Central memory CD8-positive, alpha-beta T cell (primary cell): ENCODE results near the gene USB1.

Source experiments
- ATAC-seq: fragments of 150-1000 bp; cut with Tn5 transposase; replicated peaks from 2 replicates; pipeline ENCODE4 v1.10.0; 2022; ENCODE audit warnings: mild to moderate bottlenecking, moderate FRiP score, moderate number of reproducible peaks; ENCODE audit not compliant: poor library complexity, severe bottlenecking; ENCODE audit errors: extremely low read depth
- DNase-seq, 2 donors: peaks; one replicate each; pipeline ENCODE4 v3.0.0; 2021; ENCODE audit warnings: low spot score in 2 of 2
- H3K27ac Mint-ChIP-seq: one replicate; pipeline ENCODE4 v1.8.0; 2022; ENCODE audit warnings: low read depth, mild to moderate bottlenecking, moderate library complexity, mixed read lengths
- H3K27me3 Mint-ChIP-seq: one replicate; pipeline ENCODE4 v1.8.0; 2022; ENCODE audit warnings: mixed read lengths
- H3K36me3 Mint-ChIP-seq: one replicate; pipeline ENCODE4 v1.8.0; 2022; ENCODE audit warnings: mild to moderate bottlenecking, moderate library complexity, mixed read lengths; ENCODE audit not compliant: insufficient read depth
- H3K4me1 Mint-ChIP-seq: one replicate; pipeline ENCODE4 v1.8.0; 2022; ENCODE audit warnings: mixed read lengths
- H3K4me3 Mint-ChIP-seq: one replicate; pipeline ENCODE4 v1.8.0; 2022; ENCODE audit warnings: mild to moderate bottlenecking, moderate library complexity, mixed read lengths
- H3K9me3 Mint-ChIP-seq: one replicate; pipeline ENCODE4 v1.8.0; 2022; ENCODE audit warnings: mixed read lengths

Gene USB1

GRCh38 chr16:58046936-58047335 lies 45.7 kb downstream of the USB1 start:
- Mint-ChIP-seq H3K27ac (no peak overlapping the region), H3K9me3 (no peaks in the 10 kb centered on the region), H3K27me3 (peaks cover 17% of the 10 kb centered on the region), H3K36me3 (no peaks in the 10 kb centered on the region), H3K4me3 (no peak overlapping the region), H3K4me1 (no peaks in the 10 kb centered on the region)
- ATAC-seq (no peak), DNase-seq (no peak)

- Mint-ChIP-seq H3K9me3 (no peaks in the 10 kb centered on the region), H3K4me1 (no peaks in the 10 kb centered on the region), H3K27ac (no peak overlapping the region), H3K27me3 (peaks cover 17% of the 10 kb centered on the region), H3K4me3 (no peak overlapping the region), H3K36me3 (no peaks in the 10 kb centered on the region)
- ATAC-seq (no peak), DNase-seq (no peak)
These were observed 46.5 kb downstream of the USB1 start for GRCh38 chr16:58047557-58048348.

GRCh38 chr16:58048494-58049231 lies 47.5 kb downstream of the USB1 start:
- H3K4me3 Mint-ChIP-seq: no peak overlapping the region
- H3K9me3 Mint-ChIP-seq: no peaks in the 10 kb centered on the region
- no peaks in the 10 kb centered on the region for H3K4me1 Mint-ChIP-seq
- ATAC-seq: no peak
- H3K36me3 Mint-ChIP-seq: no peaks in the 10 kb centered on the region
- peaks cover 17% of the 10 kb centered on the region for H3K27me3 Mint-ChIP-seq
- DNase-seq: no peak
- no peak overlapping the region for H3K27ac Mint-ChIP-seq

- ATAC-seq: no peak
- Mint-ChIP-seq H3K27ac (no peak overlapping the region), H3K9me3 (no peaks in the 10 kb centered on the region), H3K4me1 (no peaks in the 10 kb centered on the region), H3K4me3 (no peak overlapping the region), H3K27me3 (peaks cover 17% of the 10 kb centered on the region), H3K36me3 (no peaks in the 10 kb centered on the region)
- no peak for DNase-seq
These were observed 48.3 kb downstream of the USB1 start for GRCh38 chr16:58049232-58050185.

- no peak for ATAC-seq
These were observed 50.1 kb downstream of the USB1 start for GRCh38 chr16:58051296-58051695.

GRCh38 chr16:58051821-58052603 lies 50.8 kb downstream of the USB1 start:
- DNase-seq (no peak), ATAC-seq (no peak)
- no peaks in the 10 kb centered on the region for H3K36me3 Mint-ChIP-seq
- H3K4me3 Mint-ChIP-seq: no peak overlapping the region
- H3K9me3 Mint-ChIP-seq: no peaks in the 10 kb centered on the region
- no peaks in the 10 kb centered on the region for H3K4me1 Mint-ChIP-seq
- H3K27me3 Mint-ChIP-seq: peaks cover 31% of the 10 kb centered on the region
- H3K27ac Mint-ChIP-seq: no peak overlapping the region

More at GRCh38 chr16:58051296-58051695, 50.1 kb downstream of the USB1 start:
- DNase-seq: no peak
- Mint-ChIP-seq H3K27ac (no peak overlapping the region), H3K4me3 (no peak overlapping the region), H3K9me3 (no peaks in the 10 kb centered on the region), H3K36me3 (no peaks in the 10 kb centered on the region), H3K4me1 (no peaks in the 10 kb centered on the region), H3K27me3 (peaks cover 27% of the 10 kb centered on the region)

- DNase-seq (no peak), ATAC-seq (no peak)
- Mint-ChIP-seq H3K4me1 (no peaks in the 10 kb centered on the region), H3K27ac (no peak overlapping the region), H3K4me3 (no peak overlapping the region), H3K9me3 (no peaks in the 10 kb centered on the region), H3K27me3 (peaks cover 43% of the 10 kb centered on the region), H3K36me3 (no peaks in the 10 kb centered on the region)
These were observed 52.4 kb downstream of the USB1 start for GRCh38 chr16:58053682-58054005.

- Mint-ChIP-seq H3K36me3 (no peaks in the 10 kb centered on the region), H3K4me1 (no peaks in the 10 kb centered on the region), H3K4me3 (no peak overlapping the region), H3K27me3 (peaks cover 43% of the 10 kb centered on the region), H3K9me3 (no peaks in the 10 kb centered on the region), H3K27ac (no peak overlapping the region)
- no peak for ATAC-seq
- DNase-seq: no peak
These were observed 53.1 kb downstream of the USB1 start for GRCh38 chr16:58054289-58054688.

- Mint-ChIP-seq H3K27ac (no peak overlapping the region), H3K27me3 (peaks cover 26% of the 10 kb centered on the region), H3K36me3 (no peaks in the 10 kb centered on the region), H3K4me3 (no peak overlapping the region), H3K9me3 (no peaks in the 10 kb centered on the region), H3K4me1 (no peaks in the 10 kb centered on the region)
- no peak for DNase-seq
- ATAC-seq: no peak
These were observed 55.4 kb downstream of the USB1 start for GRCh38 chr16:58056580-58056979.

- H3K27me3 Mint-ChIP-seq: peaks cover 26% of the 10 kb centered on the region
- DNase-seq (no peak), ATAC-seq (no peak)
- H3K36me3 Mint-ChIP-seq: no peaks in the 10 kb centered on the region
- H3K27ac Mint-ChIP-seq: no peak overlapping the region
- H3K9me3 Mint-ChIP-seq: no peaks in the 10 kb centered on the region
- H3K4me1 Mint-ChIP-seq: no peaks in the 10 kb centered on the region
- H3K4me3 Mint-ChIP-seq: no peak overlapping the region
These were observed 55.9 kb downstream of the USB1 start for GRCh38 chr16:58057121-58057520.

GRCh38 chr16:58057784-58058183 lies 56.6 kb downstream of the USB1 start:
- Mint-ChIP-seq H3K4me3 (no peak overlapping the region), H3K27me3 (peaks cover 26% of the 10 kb centered on the region), H3K36me3 (no peaks in the 10 kb centered on the region), H3K4me1 (no peaks in the 10 kb centered on the region), H3K27ac (no peak overlapping the region), H3K9me3 (no peaks in the 10 kb centered on the region)
- ATAC-seq: no peak
- DNase-seq: no peak

- H3K4me3 Mint-ChIP-seq: no peak overlapping the region
- no peaks in the 10 kb centered on the region for H3K9me3 Mint-ChIP-seq
- H3K4me1 Mint-ChIP-seq: no peaks in the 10 kb centered on the region
- no peaks in the 10 kb centered on the region for H3K36me3 Mint-ChIP-seq
- no peak overlapping the region for H3K27ac Mint-ChIP-seq
- H3K27me3 Mint-ChIP-seq: peaks cover 4% of the 10 kb centered on the region
- no peak for ATAC-seq
- no peak for DNase-seq
These were observed 61.6 kb downstream of the USB1 start for GRCh38 chr16:58062821-58063220.
